HCT116 (cell line): ENCODE data around the gene DZIP3. TPM values are rescaled to one million over a fixed set of nuclear protein-coding genes. Genes with fewer than 3 reads are reported as not detected.

ENCODE experiments used
- ATAC-seq: fragments of 200-7000 bp; cut with Tn5 transposase; 2 replicates; pipeline ENCODE4 v1.9.1; 2020; ENCODE audit warnings: mild to moderate bottlenecking, moderate library complexity
- BruUV-seq: library from RNA; stranded (reverse); fragments of 400-500 nt; replicated peaks from 2 replicates; lab custom pipeline; 2021; lab: Mats Ljungman, UMichigan
- CTCF ChIA-PET: fragments of 300-600 bp; sonication (Branson Sonifier 250); formaldehyde crosslinking; loops from one replicate; lab custom pipeline; 2021; ENCODE audit warnings: antibody characterized with exemption; lab: Charles Lee
- POLR2A ChIA-PET: fragments of 300-600, 350-600 bp; sonication (Branson Sonifier 250); formaldehyde crosslinking; loops from one replicate; lab custom pipeline; 2021; ENCODE audit warnings: antibody characterized with exemption; lab: Charles Lee
- RAD21 ChIA-PET, 2 experiments: fragments of 300-600 bp; sonication (Branson Sonifier 250); formaldehyde crosslinking; loops; one replicate each; lab custom pipeline; 2023; ENCODE audit warnings: low total read pairs in 2 of 2; ENCODE audit not compliant: uncharacterized antibody in 2 of 2, unreplicated experiment in 2 of 2, low non-redundant PET in 1 of 2; lab: Charles Lee
- DNase-seq: peaks from one replicate; pipeline ENCODE4 v3.0.0-alpha.2; 2010; ENCODE audit warnings: low read depth, low spot score
- H2AFZ ChIP-seq: fragments of 200-600 bp; shearing (Covaris generic), sonication (generic); 2 replicates; pipeline ENCODE4 v1.6.1; 2017; ENCODE audit warnings: low read depth, mixed run types, mixed read lengths, antibody characterized with exemption, low read length; ENCODE audit not compliant: poor library complexity, severe bottlenecking
- H3K27ac ChIP-seq: 2 replicates; pipeline ENCODE4 v1.5.1; 2012; ENCODE audit warnings: low read depth, low read length
- H3K27me3 ChIP-seq: fragments of 200-600 bp; sonication (generic); 2 replicates; pipeline ENCODE4 v1.6.1; 2016; ENCODE audit warnings: mixed run types, low read length, mixed read lengths; ENCODE audit not compliant: insufficient read depth
- H3K36me3 ChIP-seq, 2 experiments: fragments of 200-500 bp in 1 of 2; fragments of 200-600 bp in 1 of 2; sonication (Bioruptor generic) in 1 of 2; sonication (generic) in 1 of 2; 2 replicates each; pipeline versions ENCODE4 v1.5.1 to v1.6.1; 2014 to 2016; ENCODE audit warnings: low read length in 2 of 2, inconsistent platforms in 1 of 2, mixed read lengths in 1 of 2, mixed run types in 1 of 2; ENCODE audit not compliant: insufficient read depth in 2 of 2, control insufficient read depth in 1 of 2
- H3K4me1 ChIP-seq, 2 experiments: fragments of 200-600 bp in 1 of 2; sonication (generic) in 1 of 2; 2 replicates each; pipeline versions ENCODE4 v1.5.1 to v1.6.1; 2012 to 2017; ENCODE audit warnings: low read length in 2 of 2, inconsistent platforms in 1 of 2, mild to moderate bottlenecking in 1 of 2, mixed read lengths in 1 of 2, mixed run types in 1 of 2, moderate library complexity in 1 of 2; ENCODE audit not compliant: insufficient read depth in 2 of 2, control insufficient read depth in 1 of 2
- H3K4me2 ChIP-seq: fragments of 200-600 bp; sonication (generic); 2 replicates; pipeline ENCODE4 v1.6.1; 2017; ENCODE audit warnings: mixed run types, low read length, mixed read lengths
- H3K4me3 ChIP-seq, 2 experiments: fragments of 200-600 bp in 1 of 2; sonication (generic) in 1 of 2; replicated peaks in 1 of 2; 2 replicates each; pipeline ENCODE4 v1.5.1; 2011 to 2016; ENCODE audit warnings: low read length in 2 of 2, control low read depth in 1 of 2, low read depth in 1 of 2, mild to moderate bottlenecking in 1 of 2, mixed read lengths in 1 of 2, mixed run types in 1 of 2
- H3K79me2 ChIP-seq: fragments of 200-600 bp; sonication (generic); 2 replicates; pipeline ENCODE4 v1.6.1; 2017; ENCODE audit warnings: mild to moderate bottlenecking, mixed run types, low read length, moderate library complexity, mixed read lengths; ENCODE audit not compliant: insufficient read depth
- H3K9ac ChIP-seq: fragments of 200-600 bp; sonication (generic); 2 replicates; pipeline ENCODE4 v1.6.1; 2016; ENCODE audit warnings: low read length, mixed read lengths
- H3K9me2 ChIP-seq: fragments of 200-600 bp; sonication (generic), shearing (Covaris generic); 2 replicates; pipeline ENCODE4 v1.6.1; 2017; ENCODE audit warnings: mixed run types, mild to moderate bottlenecking, moderate library complexity; ENCODE audit not compliant: insufficient read depth
- H3K9me3 ChIP-seq, 2 experiments: fragments of 200-500 bp in 1 of 2; fragments of 200-600 bp in 1 of 2; sonication (Bioruptor generic) in 1 of 2; sonication (generic) in 1 of 2; 2 replicates each; pipeline ENCODE4 v1.6.1; 2014 to 2017; ENCODE audit warnings: low read length in 2 of 2, mixed read lengths in 2 of 2, inconsistent platforms in 1 of 2, low read depth in 1 of 2, mild to moderate bottlenecking in 1 of 2, mixed run types in 1 of 2, moderate library complexity in 1 of 2; ENCODE audit not compliant: control insufficient read depth in 1 of 2, insufficient read depth in 1 of 2
- H4K20me1 ChIP-seq: fragments of 200-600 bp; sonication (generic), shearing (Covaris generic); 2 replicates; pipeline ENCODE4 v1.6.1; 2017; ENCODE audit warnings: mixed run types, mild to moderate bottlenecking, moderate library complexity; ENCODE audit not compliant: insufficient read depth
- CTCF ChIP-seq, 3 experiments: fragments of 200-600 bp in 1 of 3; sonication (generic) in 1 of 3; IDR thresholded peaks in 2 of 3; conservative IDR thresholded peaks in 1 of 3; 2 replicates each; pipeline ENCODE4 v1.5.1; 2012 to 2017; ENCODE audit warnings: low read depth in 2 of 3, low read length in 2 of 3, antibody characterized with exemption in 1 of 3, borderline replicate concordance in 1 of 3, control low read depth in 1 of 3, mild to moderate bottlenecking in 1 of 3, mixed read lengths in 1 of 3, mixed run types in 1 of 3, moderate library complexity in 1 of 3; ENCODE audit not compliant: insufficient read depth in 1 of 3
- EGR1 ChIP-seq: IDR thresholded peaks from 2 replicates; pipeline ENCODE4 v1.6.1; 2012; ENCODE audit warnings: low read depth
- ELF1 ChIP-seq: IDR thresholded peaks from 2 replicates; pipeline ENCODE4 v1.6.1; 2012; ENCODE audit warnings: low read depth, borderline replicate concordance
- EZH2 ChIP-seq: fragments of 200-600 bp; sonication (generic); IDR thresholded peaks from 2 replicates; pipeline ENCODE4 v1.6.1; 2017; ENCODE audit warnings: antibody characterized with exemption, mixed run types
- EZH2phosphoT487 ChIP-seq: fragments of 200-600 bp; IDR thresholded peaks from 2 replicates; pipeline ENCODE4 v1.6.1; 2018; ENCODE audit warnings: antibody characterized with exemption, borderline replicate concordance
- FOSL1 ChIP-seq: IDR thresholded peaks from 2 replicates; pipeline ENCODE4 v1.6.1; 2012; ENCODE audit warnings: low read depth
- JUND ChIP-seq: IDR thresholded peaks from 2 replicates; pipeline ENCODE4 v1.6.1; 2012
- POLR2A ChIP-seq: IDR thresholded peaks from 2 replicates; pipeline ENCODE4 v1.7.0; 2011; ENCODE audit warnings: borderline replicate concordance; ENCODE audit not compliant: insufficient read depth, insufficient read length; ENCODE audit errors: extremely low read depth
- POLR2AphosphoS5 ChIP-seq: IDR thresholded peaks from 2 replicates; pipeline ENCODE4 v1.6.1; 2011; ENCODE audit warnings: mild to moderate bottlenecking, low read depth, low read length, moderate library complexity
- RAD21 ChIP-seq: IDR thresholded peaks from 2 replicates; pipeline ENCODE4 v1.6.1; 2012; ENCODE audit warnings: low read depth, mild to moderate bottlenecking
- SIN3A ChIP-seq: IDR thresholded peaks from 2 replicates; pipeline ENCODE4 v1.6.1; 2012; ENCODE audit warnings: low read depth
- SP1 ChIP-seq: IDR thresholded peaks from 2 replicates; pipeline ENCODE4 v1.6.1; 2012; ENCODE audit warnings: low read depth
- SRF ChIP-seq: IDR thresholded peaks from 2 replicates; pipeline ENCODE4 v1.6.1; 2012; ENCODE audit warnings: low read depth
- TCF7L2 ChIP-seq: IDR thresholded peaks from 2 replicates; pipeline ENCODE4 v1.7.0; 2011; ENCODE audit warnings: borderline replicate concordance, inconsistent platforms; ENCODE audit not compliant: insufficient read depth, insufficient read length; ENCODE audit errors: extremely low read depth
- intact Hi-C: fragments of 100-400 bp; cut with micrococcal nuclease; formaldehyde crosslinking; loops from 2 replicates; pipeline ENCODE4 v1.10.0; 2022
- total RNA-seq: library from RNA; stranded (reverse); gene quantifications from one replicate; pipeline ENCODE4 v1.2.1, GENCODE V29; 2021; ENCODE audit not compliant: unreplicated experiment
- TF ChIP-seq, protein P1 (sequence below): IDR thresholded peaks from 2 replicates; pipeline ENCODE4 v1.6.1; 2012
- TF ChIP-seq, protein P2 (sequence below): IDR thresholded peaks from 2 replicates; pipeline ENCODE4 v1.6.1; 2012; ENCODE audit warnings: low read depth
- TF ChIP-seq, protein P3 (sequence below): IDR thresholded peaks from 2 replicates; pipeline ENCODE4 v1.6.1; 2012

DZIP3 gene
- total RNA-seq, 1 experiment from 2014 or later, result 19.4 TPM

GRCh38 chr3:108722724-108723123, 133.2 kb downstream of the DZIP3 start:
- TF ChIP-seq SP1, result no peak
- TF ChIP-seq, protein P1, sequence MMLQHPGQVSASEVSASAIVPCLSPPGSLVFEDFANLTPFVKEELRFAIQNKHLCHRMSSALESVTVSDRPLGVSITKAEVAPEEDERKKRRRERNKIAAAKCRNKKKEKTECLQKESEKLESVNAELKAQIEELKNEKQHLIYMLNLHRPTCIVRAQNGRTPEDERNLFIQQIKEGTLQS, result no peak
- TF ChIP-seq SRF, result no peak
- TF ChIP-seq EGR1, result no peak
- TF ChIP-seq, protein P2, sequence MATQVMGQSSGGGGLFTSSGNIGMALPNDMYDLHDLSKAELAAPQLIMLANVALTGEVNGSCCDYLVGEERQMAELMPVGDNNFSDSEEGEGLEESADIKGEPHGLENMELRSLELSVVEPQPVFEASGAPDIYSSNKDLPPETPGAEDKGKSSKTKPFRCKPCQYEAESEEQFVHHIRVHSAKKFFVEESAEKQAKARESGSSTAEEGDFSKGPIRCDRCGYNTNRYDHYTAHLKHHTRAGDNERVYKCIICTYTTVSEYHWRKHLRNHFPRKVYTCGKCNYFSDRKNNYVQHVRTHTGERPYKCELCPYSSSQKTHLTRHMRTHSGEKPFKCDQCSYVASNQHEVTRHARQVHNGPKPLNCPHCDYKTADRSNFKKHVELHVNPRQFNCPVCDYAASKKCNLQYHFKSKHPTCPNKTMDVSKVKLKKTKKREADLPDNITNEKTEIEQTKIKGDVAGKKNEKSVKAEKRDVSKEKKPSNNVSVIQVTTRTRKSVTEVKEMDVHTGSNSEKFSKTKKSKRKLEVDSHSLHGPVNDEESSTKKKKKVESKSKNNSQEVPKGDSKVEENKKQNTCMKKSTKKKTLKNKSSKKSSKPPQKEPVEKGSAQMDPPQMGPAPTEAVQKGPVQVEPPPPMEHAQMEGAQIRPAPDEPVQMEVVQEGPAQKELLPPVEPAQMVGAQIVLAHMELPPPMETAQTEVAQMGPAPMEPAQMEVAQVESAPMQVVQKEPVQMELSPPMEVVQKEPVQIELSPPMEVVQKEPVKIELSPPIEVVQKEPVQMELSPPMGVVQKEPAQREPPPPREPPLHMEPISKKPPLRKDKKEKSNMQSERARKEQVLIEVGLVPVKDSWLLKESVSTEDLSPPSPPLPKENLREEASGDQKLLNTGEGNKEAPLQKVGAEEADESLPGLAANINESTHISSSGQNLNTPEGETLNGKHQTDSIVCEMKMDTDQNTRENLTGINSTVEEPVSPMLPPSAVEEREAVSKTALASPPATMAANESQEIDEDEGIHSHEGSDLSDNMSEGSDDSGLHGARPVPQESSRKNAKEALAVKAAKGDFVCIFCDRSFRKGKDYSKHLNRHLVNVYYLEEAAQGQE, result no peak
- TF ChIP-seq RAD21, result no peak
- TF ChIP-seq, all 23 proteins: peak for 0
- H3K9me2 ChIP-seq, result no peaks in the 10 kb centered on the region
- H3K4me2 ChIP-seq, result no peak overlapping the region
- DNase-seq (no peak), ATAC-seq (no peak)
- no peak overlapping the region for H2AFZ ChIP-seq
- no peak overlapping the region for H3K9ac ChIP-seq
- H3K36me3 ChIP-seq, result no peaks in the 10 kb centered on the region
- no peak overlapping the region for H3K27ac ChIP-seq
- intact Hi-C loops, result no loop called here
- no peaks in the 10 kb centered on the region for H3K27me3 ChIP-seq
- H3K9me3 ChIP-seq, result no peaks in the 10 kb centered on the region
- RAD21 ChIA-PET, result no interaction called here
- no TSS peak for BruUV-seq
- H3K79me2 ChIP-seq, result no peaks in the 10 kb centered on the region
- no peaks in the 10 kb centered on the region for H3K4me1 ChIP-seq
- H4K20me1 ChIP-seq, result no peaks in the 10 kb centered on the region
- POLR2A ChIA-PET, result no interaction called here
- H3K4me3 ChIP-seq, result no peak overlapping the region
- CTCF ChIA-PET, result no interaction called here

- ChIA-PET CTCF (no interaction called here), RAD21 (no interaction called here), POLR2A (no interaction called here)
- no TSS peak for BruUV-seq
- ATAC-seq, result no peak
- Histone ChIP-seq H3K27ac (no peak overlapping the region), H3K27me3 (no peaks in the 10 kb centered on the region), H3K9ac (no peak overlapping the region), H3K4me1 (no peaks in the 10 kb centered on the region), H2AFZ (no peak overlapping the region), H3K9me2 (no peaks in the 10 kb centered on the region), H3K36me3 (no peaks in the 10 kb centered on the region), H3K4me2 (no peak overlapping the region), H3K79me2 (no peaks in the 10 kb centered on the region), H4K20me1 (no peaks in the 10 kb centered on the region), H3K9me3 (no peaks in the 10 kb centered on the region), H3K4me3 (no peak overlapping the region)
- intact Hi-C loops, result no loop called here
- DNase-seq, result no peak
- TF ChIP-seq FOSL1 (no peak), CTCF (IDR thresholded peaks at IDR 0.05 in 2 of 3, conservative IDR thresholded peaks at IDR 0.05 in 1 of 3; ENCODE audit: borderline replicate concordance in 1 of 3, insufficient read depth in 1 of 3, low read depth in 2 of 3, low read length in 2 of 3) (no peak), SIN3A (no peak), EZH2phosphoT487 (no peak), POLR2AphosphoS5 (no peak), RAD21 (no peak), JUND (no peak), EZH2 (no peak), ELF1 (no peak), SRF (no peak), POLR2A (no peak), TCF7L2 (no peak)
- TF ChIP-seq, protein P3, sequence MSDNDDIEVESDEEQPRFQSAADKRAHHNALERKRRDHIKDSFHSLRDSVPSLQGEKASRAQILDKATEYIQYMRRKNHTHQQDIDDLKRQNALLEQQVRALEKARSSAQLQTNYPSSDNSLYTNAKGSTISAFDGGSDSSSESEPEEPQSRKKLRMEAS, result no peak
- TF ChIP-seq, protein P1, result no peak
These were observed 134.6 kb downstream of the DZIP3 start for GRCh38 chr3:108724101-108724500.
